Neural progenitor cell (in vitro differentiated cells): ENCODE data around the gene PRDM10. TPM values are rescaled to one million over a fixed set of nuclear protein-coding genes. Genes with fewer than 3 reads are reported as not detected.

Source experiments
- DNase-seq: peaks from one replicate; pipeline ENCODE4 v3.0.0-alpha.2; 2016; ENCODE audit warnings: low spot score
- H2AFZ ChIP-seq: fragments of 200-600 bp; sonication (generic); replicated peaks from 2 replicates; pipeline ENCODE4 v1.6.1; 2016; ENCODE audit warnings: antibody characterized with exemption
- H3F3A ChIP-seq: fragments of 200-600 bp; sonication (generic); 2 replicates; pipeline ENCODE4 v1.6.1; 2016; ENCODE audit warnings: antibody characterized with exemption, low read depth
- H3K27ac ChIP-seq: fragments of 200-600 bp; sonication (generic); 2 replicates; pipeline ENCODE4 v1.5.1; 2016; ENCODE audit warnings: mild to moderate bottlenecking
- H3K27me3 ChIP-seq: fragments of 200-600 bp; sonication (generic); 2 replicates; pipeline ENCODE4 v1.6.1; 2016; ENCODE audit warnings: mild to moderate bottlenecking, moderate library complexity
- H3K36me3 ChIP-seq: fragments of 200-600 bp; sonication (generic); 2 replicates; pipeline ENCODE4 v1.5.1; 2016
- H3K4me1 ChIP-seq: fragments of 200-600 bp; sonication (generic); 2 replicates; pipeline ENCODE4 v1.6.1; 2016; ENCODE audit warnings: mixed run types
- H3K4me2 ChIP-seq: fragments of 200-600 bp; sonication (generic); 2 replicates; pipeline ENCODE4 v1.6.1; 2016
- H3K4me3 ChIP-seq: fragments of 200-600 bp; sonication (generic); 2 replicates; pipeline ENCODE4 v1.5.1; 2016
- H3K79me2 ChIP-seq: fragments of 200-600 bp; sonication (generic); 2 replicates; pipeline ENCODE4 v1.6.1; 2016; ENCODE audit warnings: low read depth
- H3K9ac ChIP-seq: fragments of 200-600 bp; sonication (generic); 2 replicates; pipeline ENCODE4 v1.6.1; 2016
- H3K9me3 ChIP-seq: fragments of 200-600 bp; sonication (generic); 2 replicates; pipeline ENCODE4 v1.5.1; 2016; ENCODE audit warnings: low read depth
- H4K20me1 ChIP-seq: fragments of 200-600 bp; sonication (generic); 2 replicates; pipeline ENCODE4 v1.6.1; 2016; ENCODE audit warnings: low read depth
- H3K27ac Mint-ChIP-seq: 3 replicates; pipeline ENCODE4 v1.8.0; 2021; ENCODE audit warnings: mixed read lengths
- H3K27me3 Mint-ChIP-seq: 2 replicates; pipeline ENCODE4 v1.8.0; 2022; ENCODE audit warnings: low read depth, mild to moderate bottlenecking, inconsistent platforms, moderate library complexity, mixed read lengths; ENCODE audit not compliant: insufficient read depth
- H3K36me3 Mint-ChIP-seq: 3 replicates; pipeline ENCODE4 v1.8.0; 2021; ENCODE audit warnings: mixed read lengths
- H3K4me1 Mint-ChIP-seq: 3 replicates; pipeline ENCODE4 v1.8.0; 2021; ENCODE audit warnings: mixed read lengths
- H3K4me3 Mint-ChIP-seq: 3 replicates; pipeline ENCODE4 v1.8.0; 2021; ENCODE audit warnings: mild to moderate bottlenecking, moderate library complexity, mixed read lengths
- H3K9me3 Mint-ChIP-seq: 3 replicates; pipeline ENCODE4 v1.8.0; 2020; ENCODE audit warnings: mixed read lengths
- CTCF ChIP-seq: fragments of 200-600 bp; sonication (generic); IDR thresholded peaks from 2 replicates; pipeline ENCODE4 v1.5.1; 2017; ENCODE audit warnings: antibody characterized with exemption, mild to moderate bottlenecking
- EZH2 ChIP-seq: fragments of 200-600 bp; sonication (generic); IDR thresholded peaks from 2 replicates; pipeline ENCODE4 v1.6.1; 2017; ENCODE audit warnings: antibody characterized with exemption, mild to moderate bottlenecking, moderate library complexity
- EZH2phosphoT487 ChIP-seq: fragments of 200-600 bp; sonication (generic); IDR thresholded peaks from 2 replicates; pipeline ENCODE4 v1.6.1; 2017; ENCODE audit warnings: antibody characterized with exemption
- total RNA-seq: library from RNA; depleted of rRNA; stranded (reverse); fragments of >200 nt; gene quantifications from 2 replicates; pipeline ENCODE4 v1.2.3, GENCODE V29; 2015; ENCODE audit warnings: low replicate concordance

PRDM10 gene
- total RNA-seq, 1 donor from 2014 or later, result 16.3 TPM

GRCh38 chr11:129976328-129976727, 26.3 kb downstream of the PRDM10 start:
- Mint-ChIP-seq H3K9me3 (no peaks in the 10 kb centered on the region), H3K4me1 (peaks cover 28% of the 10 kb centered on the region), H3K36me3 (peaks cover 6% of the 10 kb centered on the region), H3K4me3 (no peak overlapping the region), H3K27ac (no peak overlapping the region), H3K27me3 (peaks cover 2% of the 10 kb centered on the region)
- Histone ChIP-seq H3K9me3 (no peaks in the 10 kb centered on the region), H3K27ac (no peak overlapping the region), H4K20me1 (peaks cover 52% of the 10 kb centered on the region), H2AFZ (no peak overlapping the region), H3K4me2 (no peak overlapping the region), H3K9ac (no peak overlapping the region), H3K27me3 (no peaks in the 10 kb centered on the region), H3K4me3 (no peak overlapping the region), H3K4me1 (peaks cover 11% of the 10 kb centered on the region), H3K79me2 (peaks cover 7% of the 10 kb centered on the region), H3K36me3 (no peaks in the 10 kb centered on the region), H3F3A (peaks cover 14% of the 10 kb centered on the region)
- no peak for TF ChIP-seq EZH2phosphoT487
- TF ChIP-seq CTCF, result no peak
- no peak for TF ChIP-seq EZH2
- DNase-seq, result no peak

GRCh38 chr11:129975543-129975942, 27.1 kb downstream of the PRDM10 start:
- no peak for TF ChIP-seq CTCF
- TF ChIP-seq EZH2phosphoT487, result no peak
- Histone ChIP-seq H2AFZ (no peak overlapping the region), H3K36me3 (no peaks in the 10 kb centered on the region), H3K4me1 (peaks cover 11% of the 10 kb centered on the region), H3K9ac (no peak overlapping the region), H3K27ac (no peak overlapping the region), H3K9me3 (no peaks in the 10 kb centered on the region), H3K4me2 (no peak overlapping the region), H3K79me2 (peaks cover 11% of the 10 kb centered on the region), H3K4me3 (no peak overlapping the region), H4K20me1 (peaks cover 52% of the 10 kb centered on the region), H3F3A (peaks cover 14% of the 10 kb centered on the region), H3K27me3 (no peaks in the 10 kb centered on the region)
- DNase-seq, result no peak
- no peak overlapping the region for H3K4me3 Mint-ChIP-seq
- peaks cover 2% of the 10 kb centered on the region for H3K27me3 Mint-ChIP-seq
- H3K4me1 Mint-ChIP-seq, result peaks cover 32% of the 10 kb centered on the region
- no peak overlapping the region for H3K27ac Mint-ChIP-seq
- peaks cover 10% of the 10 kb centered on the region for H3K36me3 Mint-ChIP-seq
- no peaks in the 10 kb centered on the region for H3K9me3 Mint-ChIP-seq

- Histone ChIP-seq H4K20me1 (peaks cover 43% of the 10 kb centered on the region), H2AFZ (no peak overlapping the region), H3K36me3 (no peaks in the 10 kb centered on the region), H3K4me1 (peaks cover 11% of the 10 kb centered on the region), H3K4me3 (no peak overlapping the region), H3K79me2 (peaks cover 13% of the 10 kb centered on the region), H3K9ac (no peak overlapping the region), H3K4me2 (no peak overlapping the region), H3K27ac (no peak overlapping the region), H3K9me3 (no peaks in the 10 kb centered on the region), H3F3A (peaks cover 14% of the 10 kb centered on the region), H3K27me3 (no peaks in the 10 kb centered on the region)
- DNase-seq, result no peak
- Mint-ChIP-seq H3K9me3 (no peaks in the 10 kb centered on the region), H3K27me3 (peaks cover 2% of the 10 kb centered on the region), H3K4me3 (no peak overlapping the region), H3K27ac (no peak overlapping the region), H3K4me1 (peaks cover 32% of the 10 kb centered on the region), H3K36me3 (peaks cover 9% of the 10 kb centered on the region)
- TF ChIP-seq CTCF (no peak), EZH2phosphoT487 (no peak), EZH2 (no peak)
Measured at GRCh38 chr11:129974672-129975071, 28.0 kb downstream of the PRDM10 start.
